ENCODE measurements around the gene MRGPRE. TPM values are rescaled to one million over a fixed set of nuclear protein-coding genes. Genes with fewer than 3 reads are reported as not detected.
A peak's percentile ranks its signal among the peaks of the same experiment; 100 is the strongest.

MRGPRE gene
- total RNA-seq, 1 donor from 2014 or later, result 0.42 TPM

GRCh38 chr11:3217818-3218482, 14.3 kb downstream of the MRGPRE start:
- peak; percentile 28 for DNase-seq
- intact Hi-C loops (cut with micrococcal nuclease), result loop anchor here (5.0 to 10.0 kb wide), 2 partner anchors 113 to 181 kb away; no protein-coding TSS in a partner anchor
- ATAC-seq, result no peak

GRCh38 chr11:3216027-3216525, 16.1 kb downstream of the MRGPRE start:
- DNase-seq (no peak), ATAC-seq (no peak)

GRCh38 chr11:3215346-3216026, 16.7 kb downstream of the MRGPRE start:
- ATAC-seq, result no peak
- DNase-seq, result peak; percentile 18
- intact Hi-C loops (cut with micrococcal nuclease), result loop anchor here (5.0 to 10.0 kb wide), 2 partner anchors 111 to 178 kb away; no protein-coding TSS in a partner anchor

More at GRCh38 chr11:3216027-3216525, 16.1 kb downstream of the MRGPRE start:
- intact Hi-C loops (cut with micrococcal nuclease), result loop anchor here (5.0 to 10.0 kb wide), 2 partner anchors 111 to 179 kb away; no protein-coding TSS in a partner anchor

- intact Hi-C loops (cut with micrococcal nuclease), result loop anchor here (10.0 kb wide), 1 partner anchor 110 kb away; no protein-coding TSS in a partner anchor
- no peak for ATAC-seq
- no peak for DNase-seq
These were observed 17.9 kb downstream of the MRGPRE start for GRCh38 chr11:3214420-3214699.

GRCh38 chr11:3213659-3214419, 18.4 kb downstream of the MRGPRE start:
- DNase-seq, result peak; percentile 22
- intact Hi-C loops (cut with micrococcal nuclease), result loop anchor here (10.0 kb wide), 1 partner anchor 109 kb away; no protein-coding TSS in a partner anchor
- no peak for ATAC-seq

GRCh38 chr11:3208272-3208671, 23.9 kb downstream of the MRGPRE start:
- ATAC-seq, result no peak
- intact Hi-C loops (cut with micrococcal nuclease), result no loop called here
- peak; percentile 3 for DNase-seq

GRCh38 chr11:3207526-3208189, 24.6 kb downstream of the MRGPRE start:
- intact Hi-C loops (cut with micrococcal nuclease), result no loop called here
- peak; percentile 12 for DNase-seq
- ATAC-seq, result no peak

GRCh38 chr11:3206922-3207204, 25.4 kb downstream of the MRGPRE start:
- no peak for ATAC-seq
- intact Hi-C loops (cut with micrococcal nuclease), result no loop called here
- no peak for DNase-seq

- DNase-seq (peak; percentile 2), ATAC-seq (no peak)
- intact Hi-C loops (cut with micrococcal nuclease), result no loop called here
These were observed 25.9 kb downstream of the MRGPRE start for GRCh38 chr11:3206156-3206921.

GRCh38 chr11:3205261-3206155, 26.7 kb downstream of the MRGPRE start:
- no peak for ATAC-seq

GRCh38 chr11:3204141-3205015, 27.8 kb downstream of the MRGPRE start:
- DNase-seq (peak; percentile 22), ATAC-seq (no peak)
- intact Hi-C loops (cut with micrococcal nuclease), result no loop called here

More at GRCh38 chr11:3205261-3206155, 26.7 kb downstream of the MRGPRE start:
- intact Hi-C loops (cut with micrococcal nuclease), result no loop called here
- peak; percentile 6 for DNase-seq

GRCh38 chr11:3203221-3204043, 28.8 kb downstream of the MRGPRE start:
- intact Hi-C loops (cut with micrococcal nuclease), result no loop called here
- peak; percentile 59 for ATAC-seq

GRCh38 chr11:3202759-3203158, 29.5 kb downstream of the MRGPRE start:
- intact Hi-C loops (cut with micrococcal nuclease), result no loop called here
- DNase-seq (peak; percentile 24), ATAC-seq (no peak)

More at GRCh38 chr11:3203221-3204043, 28.8 kb downstream of the MRGPRE start:
- peak; percentile 41 for DNase-seq

GRCh38 chr11:3202305-3202704, 29.9 kb downstream of the MRGPRE start:
- no peak for ATAC-seq
- intact Hi-C loops (cut with micrococcal nuclease), result no loop called here
- DNase-seq, result peak; percentile 20

- peak; percentile 19 for DNase-seq
- no peak for ATAC-seq
- intact Hi-C loops (cut with micrococcal nuclease), result no loop called here
These were observed 30.5 kb downstream of the MRGPRE start for GRCh38 chr11:3201677-3202181.

All from left ventricle myocardium superior (tissue), 1 donor.